Smooth muscle cell (in vitro differentiated cells): Measurements from ENCODE around the gene MTOR. TPM values are rescaled to one million over a fixed set of nuclear protein-coding genes. Genes with fewer than 3 reads are reported as not detected.

Experiments
- DNase-seq: peaks from one replicate; lab custom pipeline; 2025; ENCODE audit not compliant: unreplicated experiment; lab: John Stamatoyannopoulos, UW
- H2AFZ ChIP-seq: fragments of 200-600 bp; sonication (generic); 2 replicates; pipeline ENCODE4 v1.6.0; 2016; ENCODE audit warnings: antibody characterized with exemption, low read depth, mild to moderate bottlenecking
- H3F3A ChIP-seq: fragments of 200-600 bp; sonication (generic); 2 replicates; pipeline ENCODE4 v1.6.0; 2017; ENCODE audit warnings: antibody characterized with exemption, low read depth
- H3K27ac ChIP-seq: fragments of 200-600 bp; sonication (generic); 2 replicates; pipeline ENCODE4 v1.5.1; 2016; ENCODE audit warnings: low read depth, mild to moderate bottlenecking
- H3K27me3 ChIP-seq: fragments of 200-600 bp; sonication (generic); 2 replicates; pipeline ENCODE4 v1.6.1; 2016; ENCODE audit warnings: low read depth, mild to moderate bottlenecking
- H3K36me3 ChIP-seq: fragments of 200-600 bp; sonication (generic); 2 replicates; pipeline ENCODE4 v1.5.1; 2016; ENCODE audit warnings: low read depth
- H3K4me1 ChIP-seq: fragments of 200-600 bp; sonication (generic); 2 replicates; pipeline ENCODE4 v1.5.1; 2016; ENCODE audit warnings: low read depth
- H3K4me2 ChIP-seq: fragments of 200-600 bp; sonication (generic); 2 replicates; pipeline ENCODE4 v1.6.0; 2016; ENCODE audit warnings: mild to moderate bottlenecking
- H3K4me3 ChIP-seq: fragments of 200-600 bp; sonication (generic); 2 replicates; pipeline ENCODE4 v1.5.1; 2016; ENCODE audit warnings: mild to moderate bottlenecking
- H3K79me2 ChIP-seq: fragments of 200-600 bp; sonication (generic); 2 replicates; pipeline ENCODE4 v1.6.0; 2016; ENCODE audit warnings: low read depth, mild to moderate bottlenecking
- H3K9ac ChIP-seq: fragments of 200-600 bp; sonication (generic); 2 replicates; pipeline ENCODE4 v1.6.0; 2016; ENCODE audit warnings: low read depth
- H3K9me3 ChIP-seq: fragments of 200-600 bp; sonication (generic); replicated peaks from 2 replicates; pipeline ENCODE4 v1.5.1; 2016; ENCODE audit warnings: low read depth
- H4K20me1 ChIP-seq: fragments of 200-600 bp; sonication (generic); 2 replicates; pipeline ENCODE4 v1.6.0; 2016; ENCODE audit warnings: low read depth
- WGBS: methylation state at CpG from one replicate; pipeline ENCODE4 v1.1.7; 2016; ENCODE audit warnings: low lambda C conversion rate; 5-methylcytosine and 5-hydroxymethylcytosine counted together
- polyA plus RNA-seq: library from polyadenylated mRNA; unstranded; fragments of >200 nt; fragmentation: Nextera tagmentation; extraction: Ambion mirVana; gene quantifications from 2 replicates; pipeline ENCODE4 v1.2.1, GENCODE V29; 2016
- total RNA-seq: library from RNA; depleted of rRNA; stranded (reverse); fragments of >200 nt; gene quantifications from 2 replicates; pipeline ENCODE4 v1.2.3, GENCODE V29; 2014
- TF ChIP-seq, protein P1 (sequence below): fragments of 200-600 bp; sonication (generic); IDR thresholded peaks from 2 replicates; pipeline ENCODE4 v1.5.1; 2017; ENCODE audit warnings: borderline replicate concordance, mild to moderate bottlenecking, antibody characterized with exemption; ENCODE audit not compliant: insufficient read depth, poor library complexity, severe bottlenecking

Gene MTOR
- total and polyA plus RNA-seq, 2 experiments from 2014 or later = 11.2 to 26.8 TPM

DNA sequence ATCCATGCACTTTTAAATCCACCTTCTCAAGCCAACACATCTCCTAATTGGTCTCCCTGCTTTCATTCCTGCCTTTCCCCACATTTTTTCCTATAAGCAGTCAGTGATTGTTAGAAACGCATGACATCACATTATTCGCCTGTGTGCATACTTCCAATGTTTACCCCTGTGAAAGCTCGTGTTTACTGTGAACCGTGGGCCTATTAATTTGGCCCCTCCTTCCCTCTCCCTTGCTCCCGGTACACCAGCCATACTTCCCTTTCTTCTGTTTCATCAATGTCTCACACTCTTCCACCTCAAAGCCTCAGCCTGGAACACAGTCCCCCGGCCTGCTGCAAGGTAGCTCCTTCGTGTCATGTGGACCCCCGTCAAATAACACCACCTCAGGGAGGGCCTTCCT lies 9.1 kb downstream of the MTOR start:
- 96% methylated on average over 8 of the region's 8 CpGs for WGBS
- Histone ChIP-seq H2AFZ (no peak overlapping the region), H3K36me3 (peaks cover 18% of the 10 kb centered on the region), H3K4me1 (no peaks in the 10 kb centered on the region), H3F3A (no peaks in the 10 kb centered on the region), H3K9ac (no peak overlapping the region), H3K27ac (no peak overlapping the region), H3K9me3 (no peaks in the 10 kb centered on the region), H3K79me2 (no peaks in the 10 kb centered on the region), H3K4me2 (no peak overlapping the region), H3K4me3 (no peak overlapping the region), H4K20me1 (no peaks in the 10 kb centered on the region), H3K27me3 (no peaks in the 10 kb centered on the region)
- TF ChIP-seq, protein P1, sequence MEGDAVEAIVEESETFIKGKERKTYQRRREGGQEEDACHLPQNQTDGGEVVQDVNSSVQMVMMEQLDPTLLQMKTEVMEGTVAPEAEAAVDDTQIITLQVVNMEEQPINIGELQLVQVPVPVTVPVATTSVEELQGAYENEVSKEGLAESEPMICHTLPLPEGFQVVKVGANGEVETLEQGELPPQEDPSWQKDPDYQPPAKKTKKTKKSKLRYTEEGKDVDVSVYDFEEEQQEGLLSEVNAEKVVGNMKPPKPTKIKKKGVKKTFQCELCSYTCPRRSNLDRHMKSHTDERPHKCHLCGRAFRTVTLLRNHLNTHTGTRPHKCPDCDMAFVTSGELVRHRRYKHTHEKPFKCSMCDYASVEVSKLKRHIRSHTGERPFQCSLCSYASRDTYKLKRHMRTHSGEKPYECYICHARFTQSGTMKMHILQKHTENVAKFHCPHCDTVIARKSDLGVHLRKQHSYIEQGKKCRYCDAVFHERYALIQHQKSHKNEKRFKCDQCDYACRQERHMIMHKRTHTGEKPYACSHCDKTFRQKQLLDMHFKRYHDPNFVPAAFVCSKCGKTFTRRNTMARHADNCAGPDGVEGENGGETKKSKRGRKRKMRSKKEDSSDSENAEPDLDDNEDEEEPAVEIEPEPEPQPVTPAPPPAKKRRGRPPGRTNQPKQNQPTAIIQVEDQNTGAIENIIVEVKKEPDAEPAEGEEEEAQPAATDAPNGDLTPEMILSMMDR = no peak
- DNase-seq = no peak

DNA sequence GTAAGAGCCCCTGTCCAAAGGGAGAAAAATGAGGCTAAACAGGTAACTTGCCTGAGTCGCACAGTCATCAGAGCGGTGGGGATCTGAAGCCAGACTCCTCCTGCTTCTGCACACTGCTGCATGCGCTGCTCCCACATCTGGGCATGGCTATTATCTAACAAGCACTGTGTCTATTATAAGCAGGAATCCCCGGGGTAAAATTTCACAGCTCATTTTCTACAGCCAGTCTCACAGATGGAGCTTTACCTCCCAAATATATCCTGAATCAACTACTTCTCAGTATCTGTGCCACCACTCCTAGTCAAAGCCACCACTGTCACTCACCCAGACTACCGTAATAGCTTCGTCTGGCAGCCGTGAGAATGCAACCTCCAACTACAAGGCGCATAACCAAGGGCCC lies 9.8 kb downstream of the MTOR start:
- no peak overlapping the region for H3K27ac ChIP-seq
- 98% methylated on average over 8 of the region's 8 CpGs for WGBS
- H3K36me3 ChIP-seq = peaks cover 14% of the 10 kb centered on the region
- TF ChIP-seq, protein P1 = no peak
- H2AFZ ChIP-seq = no peak overlapping the region
- no peaks in the 10 kb centered on the region for H3F3A ChIP-seq
- H3K9ac ChIP-seq = no peak overlapping the region
- no peak overlapping the region for H3K4me3 ChIP-seq
- no peak for DNase-seq
- no peaks in the 10 kb centered on the region for H4K20me1 ChIP-seq
- no peaks in the 10 kb centered on the region for H3K9me3 ChIP-seq
- no peak overlapping the region for H3K4me2 ChIP-seq
- no peaks in the 10 kb centered on the region for H3K27me3 ChIP-seq
- H3K4me1 ChIP-seq = no peaks in the 10 kb centered on the region
- no peaks in the 10 kb centered on the region for H3K79me2 ChIP-seq

DNA sequence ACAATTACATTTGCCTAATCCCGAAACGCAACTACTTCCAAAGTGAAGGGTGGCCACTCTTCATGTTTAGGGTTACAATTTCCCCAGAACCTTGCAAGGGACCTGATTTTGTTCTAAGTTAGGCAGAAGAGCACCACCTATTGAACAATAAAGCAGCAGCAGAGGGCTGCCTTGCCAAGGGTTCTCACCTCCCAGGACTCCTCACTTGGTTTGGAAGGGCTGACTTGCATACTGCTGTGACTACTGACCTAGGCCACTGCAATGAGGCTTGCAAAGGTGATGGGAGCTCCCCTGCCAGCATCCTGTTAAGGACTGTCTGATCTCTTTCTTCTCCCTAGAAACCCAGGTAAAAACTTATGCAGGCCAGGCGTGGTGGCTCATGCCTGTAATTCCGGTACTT lies 14.2 kb downstream of the MTOR start:
- Histone ChIP-seq H3K79me2 (no peaks in the 10 kb centered on the region), H3K27ac (no peak overlapping the region), H3K9me3 (no peaks in the 10 kb centered on the region), H3K36me3 (peaks cover 14% of the 10 kb centered on the region), H3F3A (no peaks in the 10 kb centered on the region), H3K4me1 (no peaks in the 10 kb centered on the region), H3K4me2 (no peak overlapping the region), H2AFZ (no peak overlapping the region), H4K20me1 (no peaks in the 10 kb centered on the region), H3K4me3 (no peak overlapping the region), H3K27me3 (no peaks in the 10 kb centered on the region), H3K9ac (no peak overlapping the region)
- 96% methylated on average over 4 of the region's 4 CpGs for WGBS
- TF ChIP-seq, protein P1 = no peak
- DNase-seq = no peak

DNA sequence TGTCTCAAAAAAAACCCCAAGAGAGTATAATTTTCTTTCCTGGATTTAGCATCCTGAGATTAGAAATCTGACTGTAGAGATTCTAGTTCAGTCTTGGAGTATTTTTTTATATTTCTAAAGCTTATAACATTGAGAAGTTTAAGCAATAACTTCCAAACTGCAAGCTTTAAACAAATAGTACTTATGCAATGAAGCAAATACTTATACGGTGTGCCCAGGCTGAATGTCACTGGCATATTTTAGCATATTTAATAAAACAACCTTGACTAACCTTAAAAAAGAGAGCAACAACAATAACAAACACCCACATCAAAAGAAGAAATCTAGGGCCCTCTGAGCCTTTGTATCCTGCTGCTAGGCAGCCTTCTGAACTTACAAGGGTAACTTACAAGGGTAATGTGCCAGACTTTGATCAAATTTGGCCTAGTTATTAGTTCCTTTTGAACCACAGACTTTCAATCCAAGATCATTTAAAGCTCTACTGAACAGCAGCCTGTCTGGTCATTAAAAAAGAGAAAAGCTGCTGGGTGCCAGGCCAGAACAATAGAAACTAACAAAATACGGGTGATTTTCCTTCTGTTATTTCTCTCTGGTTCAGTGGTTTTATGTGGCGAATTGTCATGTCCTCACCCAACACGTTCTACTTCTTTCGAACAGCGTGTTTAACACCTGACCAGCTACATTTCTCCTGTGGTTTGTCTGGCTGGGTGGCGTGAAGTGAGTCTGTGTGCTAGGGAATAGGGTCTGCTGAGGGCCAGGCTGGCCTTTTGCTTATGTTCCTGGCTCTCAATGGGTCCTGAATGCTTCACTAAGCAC lies 16.2 kb downstream of the MTOR start:
- peaks cover 12% of the 10 kb centered on the region for H3K36me3 ChIP-seq
- H3K27me3 ChIP-seq = no peaks in the 10 kb centered on the region
- TF ChIP-seq, protein P1 = no peak
- H3K4me3 ChIP-seq = no peak overlapping the region
- H3K9me3 ChIP-seq = no peaks in the 10 kb centered on the region
- no peak overlapping the region for H3K27ac ChIP-seq
- no peak overlapping the region for H3K9ac ChIP-seq
- DNase-seq = no peak
- peaks cover 3% of the 10 kb centered on the region for H4K20me1 ChIP-seq
- no peaks in the 10 kb centered on the region for H3F3A ChIP-seq
- H3K79me2 ChIP-seq = no peaks in the 10 kb centered on the region
- H3K4me2 ChIP-seq = no peak overlapping the region
- H3K4me1 ChIP-seq = no peaks in the 10 kb centered on the region
- H2AFZ ChIP-seq = no peak overlapping the region
- 98% methylated on average over 7 of the region's 7 CpGs for WGBS
